GM12872 (cell line): Measurements from ENCODE around the gene PTPRT.

Experiments used
- CTCF ChIP-seq: IDR thresholded peaks from 3 replicates; pipeline ENCODE4 v1.5.1; 2011; ENCODE audit warnings: low read depth, mild to moderate bottlenecking, low read length, moderate library complexity; ENCODE audit not compliant: insufficient read depth

Gene PTPRT

GRCh38 chr20:43102394-43102793 lies 87.3 kb downstream of the PTPRT start:
- peak; percentile 58 for TF ChIP-seq CTCF

DNA sequence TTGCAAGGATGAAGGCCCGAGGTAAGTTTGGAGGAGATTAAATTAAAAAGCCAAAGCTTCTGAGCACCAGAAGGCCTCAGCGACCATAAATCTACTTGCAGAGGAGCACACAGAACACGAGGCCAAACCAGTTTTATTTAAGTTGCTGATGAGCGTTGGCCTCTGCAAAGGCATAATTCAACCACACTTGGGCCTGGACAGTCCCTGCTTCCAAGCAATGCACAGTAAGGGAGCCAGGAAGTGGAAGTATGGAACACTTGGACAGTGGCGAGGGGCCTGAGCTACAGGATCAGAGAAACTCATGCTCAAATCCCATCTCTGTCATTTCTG lies 92.8 kb downstream of the PTPRT start:
- TF ChIP-seq CTCF = no peak

GRCh38 chr20:43096126-43096930 lies 93.4 kb downstream of the PTPRT start:
- no peak for TF ChIP-seq CTCF

DNA sequence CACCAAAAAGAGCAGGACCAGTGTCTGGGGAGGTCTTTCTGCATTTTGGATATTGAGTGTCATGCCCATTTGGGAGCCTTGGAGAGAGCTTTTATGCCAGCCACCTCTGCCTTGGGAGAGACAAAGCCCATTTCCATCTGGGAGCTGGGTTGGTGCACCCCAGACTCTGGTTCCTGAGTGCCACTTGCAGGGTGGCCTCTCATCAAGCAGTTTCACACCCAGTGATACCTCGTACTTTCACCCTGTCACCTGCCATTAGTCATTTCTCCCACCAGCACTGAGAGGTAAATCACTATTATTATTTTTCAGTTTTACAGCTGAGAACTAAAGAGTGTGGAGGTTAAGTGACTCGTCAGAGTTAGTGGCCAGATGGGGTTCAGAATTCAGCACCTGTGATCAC lies 94.7 kb downstream of the PTPRT start:
- TF ChIP-seq CTCF = no peak

DNA sequence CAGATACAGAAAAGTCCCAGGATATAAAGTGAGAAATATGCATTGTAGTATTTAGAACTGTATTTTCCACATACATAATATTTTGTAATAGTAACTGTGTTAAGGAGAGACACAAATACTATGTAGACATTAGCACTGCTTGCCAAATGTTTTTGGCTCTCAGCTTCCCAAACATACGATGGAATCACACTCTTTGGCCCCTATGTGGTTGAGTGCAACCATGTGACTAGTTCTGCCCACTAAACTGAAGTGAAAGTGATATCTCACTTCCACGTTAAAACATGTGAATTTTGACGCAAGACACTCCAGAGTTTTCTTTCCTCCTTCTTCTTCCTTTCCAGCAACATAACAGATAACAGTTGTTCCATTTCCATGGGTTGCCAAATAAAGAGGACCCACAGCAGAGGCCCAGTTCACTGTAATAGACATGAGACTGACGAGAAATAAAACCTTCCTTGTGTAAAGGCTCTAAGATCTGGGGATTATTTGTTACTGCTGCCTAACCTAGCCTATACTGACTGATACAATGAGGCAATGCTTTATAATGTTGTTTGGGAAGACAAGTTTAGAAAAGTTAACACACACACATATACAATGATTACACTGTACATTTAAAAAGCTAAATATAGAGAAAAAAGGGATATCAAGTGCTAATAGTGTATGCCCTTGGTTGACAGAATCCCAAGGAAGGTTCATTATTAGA lies 97.2 kb downstream of the PTPRT start:
- TF ChIP-seq CTCF = no peak

GRCh38 chr20:43068482-43068881 lies 121.2 kb downstream of the PTPRT start:
- TF ChIP-seq CTCF = no peak

DNA sequence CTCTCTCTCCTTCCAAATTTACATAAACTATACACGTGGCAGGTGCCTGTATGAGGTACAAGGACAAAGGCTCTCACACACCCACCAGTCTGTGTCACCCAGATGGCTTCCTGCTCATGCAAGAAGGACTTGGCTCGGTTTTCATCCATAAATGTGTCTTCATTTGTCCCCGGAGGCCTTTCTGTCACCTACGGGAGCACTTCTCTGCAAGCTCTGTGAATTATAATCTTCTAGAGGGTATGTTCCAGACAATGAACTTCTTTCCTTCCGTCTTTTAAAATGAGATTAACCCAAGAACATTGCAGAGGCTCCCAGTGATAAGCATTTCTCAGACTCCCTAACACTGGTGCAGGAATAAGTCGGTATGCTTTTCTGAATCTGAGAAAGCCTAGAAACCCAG lies 123.6 kb downstream of the PTPRT start:
- TF ChIP-seq CTCF = no peak
